Liver (tissue), 3 donors: ENCODE data around the gene C2orf92.

Experiments
- CTCF ChIP-seq: fragments of 150-350 bp; IDR thresholded peaks from 2 replicates; pipeline ENCODE4 v1.5.1; 2017; ENCODE audit warnings: improper control_type of control experiment, low read depth, low read length; ENCODE audit not compliant: missing input control
- RAD21 ChIP-seq, 2 donors: IDR thresholded peaks; 2 replicates each; pipeline ENCODE4 v1.6.1; 2016; ENCODE audit warnings: antibody characterized with exemption in 2 of 2, mild to moderate bottlenecking in 2 of 2
- TAF1 ChIP-seq: conservative IDR thresholded peaks from 2 replicates; pipeline ENCODE4 v1.6.1; 2016; ENCODE audit warnings: antibody characterized with exemption, mild to moderate bottlenecking
- YY1 ChIP-seq: IDR thresholded peaks from 2 replicates; pipeline ENCODE4 v1.6.1; 2016; ENCODE audit warnings: antibody characterized with exemption, mild to moderate bottlenecking
- TF ChIP-seq, protein P1 (sequence below): IDR thresholded peaks from 2 replicates; pipeline ENCODE4 v1.6.1; 2016; ENCODE audit warnings: antibody characterized with exemption
- donor health status: healthy.
- donor health status: healthy.

DNA sequence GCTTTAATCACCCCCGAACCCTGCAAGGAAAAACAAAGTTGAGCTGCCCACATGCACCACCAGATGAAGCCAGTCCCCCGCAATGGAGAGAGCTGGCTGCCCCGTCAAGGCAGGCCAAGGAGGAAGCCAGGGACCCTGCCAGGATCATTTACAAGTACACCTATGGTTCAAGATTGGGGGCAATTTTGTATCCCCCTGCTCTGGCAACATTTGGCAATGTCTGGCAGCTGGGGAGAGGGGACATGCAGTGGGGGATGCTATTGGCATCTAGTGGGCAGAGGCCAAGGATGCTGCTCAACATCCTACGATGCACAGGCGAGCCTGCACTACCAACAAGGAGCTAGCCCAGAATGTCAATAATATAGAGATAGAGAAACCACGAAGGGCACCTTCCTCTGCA lies 7.6 kb upstream of the C2orf92 start:
- no peak for TF ChIP-seq CTCF
- TF ChIP-seq YY1 = no peak
- TF ChIP-seq RAD21 (IDR thresholded peaks at IDR 0.05) = no peak
- TF ChIP-seq TAF1 = no peak
- TF ChIP-seq, protein P1, sequence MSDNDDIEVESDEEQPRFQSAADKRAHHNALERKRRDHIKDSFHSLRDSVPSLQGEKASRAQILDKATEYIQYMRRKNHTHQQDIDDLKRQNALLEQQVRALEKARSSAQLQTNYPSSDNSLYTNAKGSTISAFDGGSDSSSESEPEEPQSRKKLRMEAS = no peak
